ENCODE measurements around the gene KNOP1. TPM values are rescaled to one million over a fixed set of nuclear protein-coding genes. Genes with fewer than 3 reads are reported as not detected.

Gene KNOP1
- total and polyA plus RNA-seq, 2 of the 13 experiments (the other 11 are each of a cell fraction or from before 2014, with no cell fraction given) = 21.2 to 57.5 TPM

DNA sequence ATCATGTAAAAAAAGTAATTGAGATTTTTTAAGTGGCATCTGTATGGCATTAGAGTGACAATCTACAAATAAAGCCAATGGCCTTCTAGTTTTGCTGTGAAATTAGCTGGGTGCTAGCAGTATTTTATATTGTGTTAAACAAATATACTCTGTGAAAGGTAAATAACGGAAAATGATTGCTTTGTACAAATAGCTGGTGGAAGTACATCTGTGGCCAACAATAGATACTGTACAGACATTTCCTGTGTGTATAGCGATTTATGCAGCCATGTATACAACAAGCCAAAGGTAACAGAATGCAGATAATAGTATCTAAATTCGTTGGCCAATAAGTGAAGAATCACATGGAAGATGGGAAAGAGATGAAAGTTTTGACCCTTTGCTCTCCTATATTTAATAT lies 26.6 kb upstream of the KNOP1 start (continued):
- peak; percentile 83 for TF ChIP-seq RERE (CRISPR knock-in tag; IDR thresholded peaks at IDR 0.05; ENCODE audit: low read depth)
- no peak for TF ChIP-seq ZBTB34 (CRISPR knock-in tag; IDR thresholded peaks at IDR 0.05)
- TF ChIP-seq FOXP4 (CRISPR knock-in tag; IDR thresholded peaks at IDR 0.05) = peak; percentile 94
- peak; percentile 94 for TF ChIP-seq ARID5B (CRISPR knock-in tag; IDR thresholded peaks at IDR 0.05)
- no peak for TF ChIP-seq KDM5A (IDR thresholded peaks at IDR 0.05; ENCODE audit: borderline replicate concordance, low read length)
- peak; percentile 72 for TF ChIP-seq HNF1A (IDR thresholded peaks at IDR 0.05; ENCODE audit: low read depth)
- peak; percentile 47; the same call in 1 of the 2 replicates for TF ChIP-seq HNF1A (CRISPR knock-in tag; IDR thresholded peaks at IDR 0.05; ENCODE audit: borderline replicate concordance)
- TF ChIP-seq SOX6 (IDR thresholded peaks at IDR 0.05) = no peak
- peak; percentile 86 for TF ChIP-seq SOX6 (CRISPR knock-in tag; IDR thresholded peaks at IDR 0.05)

Data from HepG2 (cell line).